GM21367 (cell line): ENCODE data around the gene CPNE8.

ENCODE experiments used
- ATAC-seq: cut with Tn5 transposase; IDR thresholded peaks from one replicate; pipeline ENCODE4 v1.9.1; 2021; ENCODE audit not compliant: unreplicated experiment

Gene CPNE8

GRCh38 chr12:38838056-38838850 lies 67.1 kb downstream of the CPNE8 start:
- no peak for ATAC-seq

- ATAC-seq: no peak
These were observed 73.7 kb downstream of the CPNE8 start for GRCh38 chr12:38831715-38832114.

- no peak for ATAC-seq
These were observed 80.4 kb downstream of the CPNE8 start for GRCh38 chr12:38825006-38825405.

GRCh38 chr12:38823738-38824137 lies 81.7 kb downstream of the CPNE8 start:
- no peak for ATAC-seq

- no peak for ATAC-seq
These were observed 82.1 kb downstream of the CPNE8 start for GRCh38 chr12:38823314-38823713.

- ATAC-seq: no peak
These were observed 87.4 kb downstream of the CPNE8 start for GRCh38 chr12:38817942-38818341.

GRCh38 chr12:38813923-38814322 lies 91.5 kb downstream of the CPNE8 start:
- no peak for ATAC-seq

- no peak for ATAC-seq
These were observed 93.5 kb downstream of the CPNE8 start for GRCh38 chr12:38811814-38812356.

GRCh38 chr12:38809832-38810231 lies 95.6 kb downstream of the CPNE8 start:
- ATAC-seq: no peak

GRCh38 chr12:38788106-38788505 lies 117.3 kb downstream of the CPNE8 start:
- ATAC-seq: no peak

- no peak for ATAC-seq
These were observed 120.0 kb downstream of the CPNE8 start for GRCh38 chr12:38785381-38785780.

GRCh38 chr12:38783304-38783703 lies 122.1 kb downstream of the CPNE8 start:
- no peak for ATAC-seq

GRCh38 chr12:38782359-38782758 lies 123.0 kb downstream of the CPNE8 start:
- peak; percentile 45 for ATAC-seq

- ATAC-seq: no peak
These were observed 128.7 kb downstream of the CPNE8 start for GRCh38 chr12:38776647-38777046.

- peak; percentile 89 for ATAC-seq
These were observed 129.9 kb downstream of the CPNE8 start for GRCh38 chr12:38775457-38775856.

- ATAC-seq: no peak
These were observed 133.0 kb downstream of the CPNE8 start for GRCh38 chr12:38772437-38772836.

GRCh38 chr12:38771871-38772270 lies 133.5 kb downstream of the CPNE8 start:
- peak; percentile 75 for ATAC-seq

GRCh38 chr12:38761636-38762342 lies 143.6 kb downstream of the CPNE8 start:
- ATAC-seq: no peak

- no peak for ATAC-seq
These were observed 144.3 kb downstream of the CPNE8 start for GRCh38 chr12:38761111-38761510.

GRCh38 chr12:38759621-38760020 lies 145.8 kb downstream of the CPNE8 start:
- ATAC-seq: no peak

GRCh38 chr12:38746744-38747143 lies 158.6 kb downstream of the CPNE8 start:
- no peak for ATAC-seq

- no peak for ATAC-seq
These were observed 159.8 kb downstream of the CPNE8 start for GRCh38 chr12:38745601-38746000.
